ENCODE data around the gene SETBP1.

The SETBP1 gene

GRCh38 chr18:44968336-44968735 lies 287.6 kb downstream of the SETBP1 start:
- no peak for ATAC-seq
- DNase-seq, result no peak

- ATAC-seq (no peak), DNase-seq (no peak)
These were observed 288.6 kb downstream of the SETBP1 start for GRCh38 chr18:44969214-44969795.

GRCh38 chr18:44973282-44973681 lies 292.6 kb downstream of the SETBP1 start:
- no peak for ATAC-seq
- DNase-seq, result no peak

GRCh38 chr18:44974174-44974573 lies 293.5 kb downstream of the SETBP1 start:
- ATAC-seq (no peak), DNase-seq (no peak)

GRCh38 chr18:44977856-44978255 lies 297.2 kb downstream of the SETBP1 start:
- ATAC-seq (no peak), DNase-seq (no peak)

GRCh38 chr18:44979748-44980147 lies 299.1 kb downstream of the SETBP1 start:
- ATAC-seq (no peak), DNase-seq (no peak)

- DNase-seq, result no peak
- ATAC-seq, result no peak
These were observed 300.4 kb downstream of the SETBP1 start for GRCh38 chr18:44981121-44981520.

- DNase-seq (no peak), ATAC-seq (no peak)
These were observed 306.2 kb downstream of the SETBP1 start for GRCh38 chr18:44986933-44987332.

GRCh38 chr18:44987371-44987770 lies 306.7 kb downstream of the SETBP1 start:
- DNase-seq, result no peak
- no peak for ATAC-seq

- ATAC-seq (no peak), DNase-seq (no peak)
These were observed 308.3 kb downstream of the SETBP1 start for GRCh38 chr18:44988821-44989587.

- DNase-seq, result no peak
- ATAC-seq, result no peak
These were observed 315.6 kb downstream of the SETBP1 start for GRCh38 chr18:44996261-44996660.

- ATAC-seq (no peak), DNase-seq (no peak)
These were observed 316.5 kb downstream of the SETBP1 start for GRCh38 chr18:44997174-44997573.

- ATAC-seq (no peak), DNase-seq (no peak)
These were observed 317.7 kb downstream of the SETBP1 start for GRCh38 chr18:44998360-44998759.

GRCh38 chr18:45004546-45005080 lies 323.9 kb downstream of the SETBP1 start:
- ATAC-seq, result no peak
- DNase-seq, result no peak

GRCh38 chr18:45006934-45007333 lies 326.2 kb downstream of the SETBP1 start:
- ATAC-seq (no peak), DNase-seq (no peak)

GRCh38 chr18:45007531-45007930 lies 326.8 kb downstream of the SETBP1 start:
- DNase-seq, result no peak
- ATAC-seq, result no peak

GRCh38 chr18:45008694-45009413 lies 328.2 kb downstream of the SETBP1 start:
- no peak for DNase-seq
- no peak for ATAC-seq

GRCh38 chr18:45009756-45010155 lies 329.1 kb downstream of the SETBP1 start:
- no peak for DNase-seq
- no peak for ATAC-seq

- DNase-seq (no peak), ATAC-seq (no peak)
These were observed 331.6 kb downstream of the SETBP1 start for GRCh38 chr18:45012286-45012685.

- DNase-seq (no peak), ATAC-seq (no peak)
These were observed 333.4 kb downstream of the SETBP1 start for GRCh38 chr18:45014047-45014501.

- DNase-seq, result no peak
- no peak for ATAC-seq
These were observed 335.1 kb downstream of the SETBP1 start for GRCh38 chr18:45015788-45016128.

GRCh38 chr18:45019469-45019868 lies 338.8 kb downstream of the SETBP1 start:
- ATAC-seq (no peak), DNase-seq (no peak)

- ATAC-seq, result no peak
- DNase-seq, result no peak
These were observed 342.8 kb downstream of the SETBP1 start for GRCh38 chr18:45023519-45023918.

Measured in stimulated activated naive CD8-positive, alpha-beta T cell treated with anti-CD3 and anti-CD28 coated beads, Interleukin-15, Interleukin-2, amounts not matched to agents 100 U/mL and 50 U/mL, for 24 hours (primary cell).